NCI-H345 (cell line): Measurements from ENCODE around the gene CENPH.
A peak's percentile ranks its signal among the peaks of the same experiment; 100 is the strongest.
"Not testable (repeated sequence)": the region's sequence is repeated elsewhere in the genome, so short reads cannot be mapped to it uniquely, and the experiment has no call there.

Source experiments
- DNase-seq: peaks from one replicate; lab custom pipeline; 2025; lab: John Stamatoyannopoulos, UW

CENPH gene

GRCh38 chr5:69211200-69211599 lies 21.8 kb downstream of the CENPH start:
- DNase-seq = no peak

GRCh38 chr5:69212022-69212421 lies 22.6 kb downstream of the CENPH start:
- DNase-seq = no peak

- no peak for DNase-seq
Observed at GRCh38 chr5:69213513-69214215, 24.3 kb downstream of the CENPH start.

GRCh38 chr5:69217151-69217511 lies 27.7 kb downstream of the CENPH start:
- no peak for DNase-seq

GRCh38 chr5:69217548-69218526 lies 28.5 kb downstream of the CENPH start:
- DNase-seq = peak; percentile 93

- DNase-seq = no peak
Observed at GRCh38 chr5:69219939-69220338, 30.6 kb downstream of the CENPH start.

- DNase-seq = not testable (repeated sequence)
Observed at GRCh38 chr5:69220371-69220770, 31.0 kb downstream of the CENPH start.

GRCh38 chr5:69220833-69221232 lies 31.4 kb downstream of the CENPH start:
- not testable (repeated sequence) for DNase-seq

- DNase-seq = no peak
Observed at GRCh38 chr5:69224520-69224919, 35.1 kb downstream of the CENPH start.

GRCh38 chr5:69225860-69226259 lies 36.5 kb downstream of the CENPH start:
- DNase-seq = no peak

- no peak for DNase-seq
Observed at GRCh38 chr5:69230181-69230580, 40.8 kb downstream of the CENPH start.

GRCh38 chr5:69231281-69231680 lies 41.9 kb downstream of the CENPH start:
- no peak for DNase-seq

- DNase-seq = no peak
Observed at GRCh38 chr5:69231851-69232250, 42.5 kb downstream of the CENPH start.

GRCh38 chr5:69234457-69235268 lies 45.3 kb downstream of the CENPH start, which contains the start of gene CDK7:
TSS of gene CDK7 (plus strand) at chr5:69234886. CDS start at chr5:69234976, 90 bp downstream.
- DNase-seq = peak; percentile 87

- DNase-seq = not testable (repeated sequence)
Observed at GRCh38 chr5:69236733-69237132, 47.4 kb downstream of the CENPH start.

GRCh38 chr5:69237877-69238276 lies 48.5 kb downstream of the CENPH start:
- DNase-seq = no peak

GRCh38 chr5:69238760-69239251 lies 49.4 kb downstream of the CENPH start:
- DNase-seq = no peak

- DNase-seq = no peak
Observed at GRCh38 chr5:69242215-69242927, 53.0 kb downstream of the CENPH start.

GRCh38 chr5:69245031-69245430 lies 55.6 kb downstream of the CENPH start:
- no peak for DNase-seq

GRCh38 chr5:69248019-69248418 lies 58.6 kb downstream of the CENPH start:
- no peak for DNase-seq

GRCh38 chr5:69250593-69250992 lies 61.2 kb downstream of the CENPH start:
- DNase-seq = no peak
